HS-27A (cell line): ENCODE data around the gene AOAH.
"Not testable (repeated sequence)": the region's sequence is repeated elsewhere in the genome, so short reads cannot be mapped to it uniquely, and the experiment has no call there.

ENCODE experiments used
- DNase-seq: peaks from one replicate; pipeline ENCODE4 v3.0.0-alpha.2; 2012; ENCODE audit warnings: low read depth, missing footprints

The AOAH gene

DNA sequence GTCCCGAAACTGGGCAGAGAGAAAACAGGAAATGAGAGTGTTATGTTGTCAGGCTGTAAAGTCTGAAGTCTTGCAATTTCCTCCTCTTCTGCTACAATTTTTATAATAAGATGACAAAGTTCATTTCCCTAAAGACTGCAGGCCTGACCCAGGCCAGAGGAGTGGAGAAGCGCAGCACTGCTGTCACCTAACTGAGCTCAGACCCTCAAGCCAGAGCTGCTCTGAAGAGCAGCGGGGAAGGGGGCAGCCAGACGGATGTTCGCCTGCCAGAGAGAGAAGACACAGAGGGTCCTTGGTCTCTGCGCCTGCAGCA lies 12.6 kb upstream of the AOAH start:
- no peak for DNase-seq

DNA sequence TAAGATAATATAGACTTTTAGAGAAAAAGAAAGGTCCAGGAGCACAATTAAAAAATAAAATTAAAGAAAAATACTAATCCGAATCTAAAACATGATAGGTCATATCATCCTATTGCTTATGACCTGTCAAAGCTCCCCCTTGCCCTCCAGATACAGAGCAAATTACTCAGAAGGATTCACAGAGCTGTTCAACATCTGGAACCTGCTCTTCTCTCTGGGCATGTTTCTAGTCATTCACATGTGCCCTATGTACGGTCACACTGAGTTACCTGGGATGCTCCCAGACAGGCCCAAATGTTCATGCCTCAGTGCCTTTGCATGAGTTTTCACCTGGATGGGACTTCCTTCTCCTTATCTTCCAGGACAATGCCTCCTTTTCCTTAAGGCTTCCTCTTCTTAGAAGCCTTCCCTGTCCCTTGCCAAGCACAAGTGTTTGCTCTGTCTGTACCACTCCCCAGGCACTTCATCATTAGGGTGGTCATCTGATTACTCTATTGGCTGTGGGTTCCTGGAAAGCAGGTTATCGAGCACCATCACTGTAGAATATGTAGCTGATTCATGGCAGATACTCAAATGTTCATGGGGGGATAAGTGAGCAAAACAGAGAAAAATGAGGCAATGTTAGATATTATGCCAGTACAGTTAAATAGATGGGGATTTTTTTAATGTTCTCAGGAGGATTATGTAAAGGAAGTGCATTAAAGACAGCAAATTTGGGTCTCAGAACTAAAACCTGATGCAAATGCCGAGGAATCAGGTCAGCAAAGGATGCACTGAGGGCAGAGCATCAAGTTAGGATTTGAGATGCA lies 12.0 kb upstream of the AOAH start:
- DNase-seq = no peak

DNA sequence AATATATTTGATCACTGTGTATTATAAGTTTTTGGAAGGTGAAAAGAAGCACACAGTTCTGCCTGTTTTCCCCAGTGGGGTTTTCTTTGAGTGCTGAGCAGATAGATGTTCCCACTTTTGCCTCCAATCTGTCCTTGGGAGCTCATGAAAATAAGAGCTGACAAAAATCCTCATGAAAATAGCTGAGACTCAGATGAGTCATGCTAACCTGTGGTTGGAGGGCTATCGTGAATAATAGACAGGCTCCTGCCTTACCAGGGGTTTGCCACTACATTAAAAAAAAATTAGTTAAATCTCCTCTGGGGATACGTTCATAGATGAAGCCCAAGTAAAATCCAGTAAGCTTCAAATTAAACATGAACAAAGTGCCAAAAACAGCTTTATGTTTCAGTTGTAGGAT lies 10.9 kb upstream of the AOAH start:
- DNase-seq = no peak

DNA sequence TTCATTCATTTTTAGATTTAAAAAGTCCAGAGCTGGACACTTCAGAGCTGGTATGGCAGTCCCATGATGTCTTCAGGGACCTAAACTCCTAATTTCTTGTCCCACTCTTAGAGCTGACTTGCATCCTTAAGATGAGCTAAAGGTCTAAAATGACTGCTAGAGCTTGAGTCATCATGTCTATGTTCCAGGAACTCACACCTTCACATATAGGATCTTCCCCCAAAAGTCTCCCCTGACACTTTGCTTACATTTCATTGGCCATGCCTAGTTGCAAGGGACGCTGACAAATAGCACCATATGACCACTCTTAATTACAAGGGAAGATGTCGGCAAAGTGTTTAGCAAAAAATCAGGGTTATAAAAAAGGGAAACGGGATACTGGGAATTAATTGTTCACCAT lies 10.4 kb upstream of the AOAH start:
- no peak for DNase-seq

DNA sequence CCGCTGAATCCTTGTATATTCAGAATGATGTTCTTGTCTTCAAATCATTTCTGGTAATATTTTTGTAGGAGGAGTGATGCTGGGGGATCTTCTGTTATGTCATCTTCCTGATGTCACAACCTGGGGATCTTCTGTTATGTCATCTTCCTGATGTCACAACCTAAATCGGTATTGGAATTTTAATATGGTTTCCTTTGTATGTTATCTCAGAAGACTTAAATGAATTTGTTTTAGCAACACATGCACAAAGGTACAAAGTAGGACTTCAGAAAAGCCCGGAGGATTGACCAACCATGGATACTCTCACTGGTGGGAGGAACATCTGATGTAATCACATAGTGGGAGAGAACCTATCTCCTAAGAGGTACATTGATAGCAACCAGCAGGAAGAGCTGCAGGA lies 9.1 kb upstream of the AOAH start:
- no peak for DNase-seq

DNA sequence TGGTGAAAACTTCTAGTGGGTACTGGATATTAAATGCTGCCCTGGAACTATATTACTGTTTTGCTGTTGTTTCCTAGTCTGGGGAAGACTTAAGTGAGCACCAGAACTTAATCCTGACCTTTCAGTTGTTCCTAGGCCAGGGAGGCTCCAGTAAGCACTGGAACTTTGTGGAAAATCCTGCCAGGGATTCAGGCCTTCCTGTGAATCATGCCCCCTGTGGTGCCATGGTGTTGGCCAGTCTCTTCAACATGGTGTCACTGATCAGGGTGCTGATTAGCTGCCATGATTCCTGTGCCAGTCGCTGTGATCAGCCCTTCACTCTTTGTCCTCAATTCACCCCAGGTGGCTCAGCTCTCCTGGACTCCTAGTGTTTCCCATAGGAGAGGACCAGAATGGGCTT lies 8.5 kb upstream of the AOAH start:
- DNase-seq = no peak

DNA sequence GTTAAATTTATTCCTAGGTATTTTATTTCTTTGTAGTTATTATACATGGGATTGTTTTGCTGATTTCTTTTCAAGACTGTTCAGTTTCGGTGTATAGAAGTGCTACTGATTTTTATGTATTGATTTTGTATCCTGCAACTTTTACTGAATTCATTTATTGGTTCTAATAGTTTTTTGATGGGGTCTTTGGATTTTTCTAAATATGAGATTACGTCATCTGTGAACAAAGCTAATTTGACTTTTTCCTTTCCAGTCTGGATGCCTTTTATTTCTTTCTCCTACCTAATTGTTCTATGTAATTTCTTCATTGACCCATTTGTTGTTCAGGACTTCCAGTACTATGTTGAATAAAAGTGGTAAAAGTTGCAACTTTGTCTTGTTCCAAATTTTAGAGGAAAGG lies 5.8 kb upstream of the AOAH start:
- no peak for DNase-seq

DNA sequence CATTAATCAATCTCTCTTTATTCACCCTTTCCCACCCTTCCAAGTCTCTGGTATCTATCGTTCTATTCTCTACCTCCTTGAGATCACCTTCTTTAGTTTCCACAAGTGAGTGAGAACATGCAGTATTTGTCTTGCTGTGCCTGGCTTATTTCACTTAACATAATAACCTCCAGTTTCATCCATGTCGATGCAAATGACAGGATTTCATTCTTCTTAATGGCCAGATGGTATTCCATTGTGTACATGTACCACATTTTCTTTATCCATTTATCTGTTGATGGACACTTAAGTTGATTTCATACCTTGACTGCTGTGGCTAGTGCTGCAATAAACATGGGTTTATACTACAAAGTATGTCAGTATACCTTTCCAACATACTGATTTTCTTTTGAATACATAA lies 3.8 kb upstream of the AOAH start:
- DNase-seq = no peak

DNA sequence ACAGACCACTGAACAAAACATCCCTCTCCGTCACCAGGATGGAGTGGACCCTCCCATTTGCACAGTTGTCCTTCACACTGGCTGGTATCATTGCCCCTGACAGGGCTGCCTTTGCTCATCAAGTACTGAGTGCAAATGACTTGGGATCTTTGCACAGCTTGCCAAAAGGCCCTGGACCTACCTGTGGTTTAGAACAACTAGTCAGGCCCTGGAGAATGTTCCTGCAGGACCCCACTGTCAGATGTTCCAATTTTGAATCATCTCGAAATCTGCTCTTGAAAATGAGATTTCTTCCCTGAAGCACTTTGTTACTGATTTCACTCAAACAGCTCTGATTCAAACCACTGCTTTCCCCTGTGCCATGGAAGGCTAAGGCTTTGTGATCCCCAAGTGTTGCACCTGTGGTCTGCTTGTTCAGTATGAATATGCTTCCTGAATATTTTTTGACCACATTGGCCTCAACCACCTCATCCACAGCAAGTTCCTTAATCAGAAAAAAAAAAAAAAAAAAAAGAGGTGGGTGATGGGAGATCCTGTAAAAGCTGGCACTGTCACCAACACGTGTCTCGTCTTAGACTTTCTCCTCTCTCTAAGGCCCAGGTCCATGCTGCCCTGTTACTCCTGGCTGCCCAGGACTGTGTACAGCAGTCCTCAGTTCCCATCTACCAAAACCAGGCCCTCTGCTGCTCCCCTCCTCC lies 2.7 kb upstream of the AOAH start:
- no peak for DNase-seq

DNA sequence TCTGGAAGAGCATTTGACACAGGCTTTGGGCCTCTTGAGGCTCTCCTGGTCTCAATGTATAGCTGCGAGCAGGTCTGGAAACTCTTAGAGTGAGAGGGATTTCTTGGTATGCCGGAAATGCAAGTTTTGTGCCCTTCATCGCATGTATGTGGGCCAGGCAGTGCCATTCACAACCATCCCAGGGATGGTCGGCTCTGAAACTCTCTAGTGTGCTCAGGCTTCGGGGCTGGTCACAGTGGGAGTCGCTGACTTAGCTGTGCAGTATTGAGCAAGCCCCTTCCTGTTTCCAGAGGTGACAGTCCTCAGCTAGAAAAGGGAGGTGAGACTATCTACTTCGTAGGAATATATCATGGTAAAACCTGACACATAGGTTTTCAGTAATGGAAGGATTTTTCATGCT lies 2.0 kb upstream of the AOAH start:
- no peak for DNase-seq

DNA sequence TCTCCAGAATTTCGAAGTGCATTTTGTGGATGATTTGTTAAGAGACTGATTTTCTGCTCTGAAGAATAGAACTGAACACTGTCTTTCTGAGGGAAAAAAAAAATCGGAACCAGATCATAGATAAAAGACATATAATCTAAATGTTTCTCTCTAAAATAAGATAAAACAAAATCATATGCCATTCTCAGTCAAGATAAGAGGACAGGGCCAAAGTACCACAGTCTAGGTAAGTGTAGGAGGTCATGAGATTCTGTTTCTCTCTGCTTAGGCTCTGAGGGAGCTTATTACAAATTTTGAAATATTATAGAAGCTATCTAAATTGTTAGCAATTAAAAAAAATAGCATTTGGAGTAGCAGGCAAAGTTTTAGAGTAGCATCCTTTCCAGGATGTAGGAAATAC lies 702 bp upstream of the AOAH start:
- no peak for DNase-seq

DNA sequence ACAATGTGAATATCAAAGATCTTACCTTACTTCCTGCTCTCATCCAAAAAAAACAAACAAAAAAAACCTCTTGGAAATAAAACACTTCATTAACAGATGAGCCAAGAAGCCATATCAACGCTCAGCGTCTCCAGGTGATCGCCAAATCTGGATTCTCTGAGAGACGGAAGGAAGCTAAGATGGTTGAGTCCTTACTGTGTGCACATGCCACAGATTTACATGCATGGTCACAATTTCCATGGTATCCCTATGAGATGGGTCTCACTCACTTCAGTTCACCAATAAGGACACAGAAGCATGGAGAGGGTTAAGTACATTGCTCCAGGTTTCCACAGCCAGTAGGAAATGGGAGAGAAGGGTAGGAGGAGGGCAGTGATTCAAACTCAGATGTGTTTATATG lies 1.0 kb downstream of the AOAH start:
- DNase-seq = no peak

DNA sequence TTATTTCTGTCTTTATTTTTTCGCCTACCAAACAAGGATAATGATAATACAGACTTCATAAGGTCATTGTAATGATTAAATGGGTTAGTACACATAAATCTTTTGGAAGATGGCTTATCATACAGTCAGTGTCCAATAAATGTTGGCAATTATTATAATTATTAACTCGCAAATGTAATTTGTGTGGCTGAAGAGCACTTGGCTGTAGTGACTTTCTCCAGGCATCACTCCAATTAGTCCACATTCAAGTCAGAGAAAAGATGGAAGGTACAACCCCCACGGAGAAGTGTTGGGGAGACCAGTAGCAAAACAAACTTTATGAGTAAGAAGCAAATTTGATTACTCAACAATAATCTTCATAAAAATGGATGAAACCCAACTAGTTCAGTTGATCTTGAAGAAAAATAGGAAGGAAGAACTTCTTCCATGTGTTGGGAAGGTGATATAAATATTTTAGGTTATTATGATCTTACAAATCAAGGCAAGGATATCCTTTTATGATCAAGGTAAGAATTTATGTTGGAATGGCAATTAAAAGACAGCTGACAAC lies 5.1 kb downstream of the AOAH start:
- no peak for DNase-seq

DNA sequence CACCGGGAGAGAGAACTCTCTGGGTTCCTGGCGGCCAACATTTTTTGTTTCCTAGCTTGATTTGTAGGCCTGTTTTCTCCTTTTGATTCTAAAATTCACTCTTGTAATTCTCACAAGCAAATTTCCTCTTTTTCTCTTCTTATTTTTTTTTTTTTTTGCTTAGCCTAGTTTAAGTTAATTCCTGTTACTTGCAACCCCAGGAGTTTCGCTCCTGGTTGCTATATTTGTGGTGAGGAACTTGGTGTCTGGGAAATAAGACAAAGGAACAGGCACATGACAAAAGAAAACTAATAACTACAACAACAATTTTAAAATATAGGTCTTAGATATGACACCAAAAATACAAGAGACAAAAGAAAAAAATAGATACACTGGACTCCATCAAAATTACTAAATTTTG lies 6.7 kb downstream of the AOAH start:
- DNase-seq = no peak

DNA sequence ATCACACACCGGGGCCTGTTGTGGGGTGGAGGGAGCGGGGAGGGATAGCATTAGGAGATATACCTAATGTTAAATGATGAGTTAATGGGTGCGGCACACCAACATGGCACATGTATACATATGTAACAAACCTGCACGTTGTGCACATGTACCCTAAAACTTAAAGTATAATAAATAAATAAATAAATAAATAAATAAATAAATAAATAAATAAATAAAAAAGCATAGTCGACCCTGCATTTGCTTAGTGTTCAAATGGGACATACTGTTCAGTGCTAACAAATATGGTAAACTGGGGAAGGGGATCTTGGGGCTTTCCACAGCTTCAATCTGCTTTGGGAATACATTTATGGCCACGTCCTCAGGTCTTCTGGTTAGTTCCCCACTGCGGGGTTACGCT lies 7.5 kb downstream of the AOAH start:
- DNase-seq = not testable (repeated sequence)

DNA sequence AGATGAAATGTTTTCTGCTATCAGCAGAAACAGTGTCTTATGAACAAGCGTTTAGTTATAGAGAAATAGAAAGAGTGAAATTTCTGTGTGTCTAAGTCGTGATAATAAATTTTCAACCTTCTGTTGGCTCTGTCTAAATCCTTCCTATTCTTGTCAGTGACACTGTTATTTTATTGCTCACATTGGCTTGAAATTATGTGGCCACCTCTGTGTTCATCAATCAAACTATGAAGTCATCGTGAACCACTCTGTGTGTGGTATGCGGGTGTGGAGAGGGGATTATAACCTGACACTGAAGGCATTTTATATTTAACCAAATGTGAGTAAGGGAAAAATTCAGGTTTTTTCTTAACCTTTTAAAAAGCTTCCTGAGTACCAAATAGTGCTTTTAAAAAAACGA lies 12.3 kb downstream of the AOAH start:
- DNase-seq = no peak

DNA sequence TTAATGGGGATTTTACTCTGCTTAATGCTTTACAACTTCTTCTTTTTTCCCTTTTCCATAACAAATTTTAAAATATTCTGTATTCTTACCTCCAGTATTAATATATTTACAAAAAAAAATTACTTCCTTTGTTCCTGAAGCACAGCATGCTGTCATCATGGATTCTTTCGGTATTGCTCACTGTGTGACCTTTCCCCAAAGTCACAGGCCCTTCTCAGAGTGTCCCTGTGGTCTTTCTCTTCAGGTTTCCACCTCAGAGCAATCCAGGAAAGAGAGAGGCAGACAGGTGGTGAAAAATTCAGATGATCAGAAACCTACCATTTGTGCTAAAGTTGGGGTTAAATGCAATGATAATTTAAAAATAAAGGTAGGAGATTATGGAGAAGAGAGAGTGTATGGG lies 13.0 kb downstream of the AOAH start:
- no peak for DNase-seq

DNA sequence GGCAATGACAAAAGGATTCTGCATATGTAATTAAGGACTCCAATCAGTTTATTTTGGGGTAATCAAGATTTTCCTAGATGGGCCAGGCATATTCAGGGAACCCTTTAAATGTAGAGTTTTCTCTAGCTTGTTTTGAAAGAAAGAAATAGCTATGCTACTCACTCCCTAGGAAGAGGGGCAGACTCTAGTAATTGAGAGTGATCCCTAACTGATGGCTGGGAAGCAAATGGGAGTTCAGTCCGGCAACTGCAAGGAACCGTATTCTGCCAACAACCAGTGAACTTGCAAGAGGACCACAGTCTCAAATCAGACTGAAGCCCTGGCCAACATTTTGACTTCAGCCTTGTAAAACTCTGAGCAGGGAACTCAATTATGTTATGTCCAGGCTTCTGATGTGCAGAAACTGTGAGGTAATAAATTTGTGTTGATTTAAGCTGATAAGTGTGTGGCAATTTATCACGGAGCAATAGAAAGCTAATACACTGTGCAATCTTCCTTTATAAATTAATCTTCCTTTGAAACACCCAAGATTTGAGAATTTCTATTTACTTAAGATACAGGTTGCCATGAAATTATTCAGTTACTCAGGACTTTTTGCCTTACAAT lies 14.0 kb downstream of the AOAH start:
- DNase-seq = no peak

DNA sequence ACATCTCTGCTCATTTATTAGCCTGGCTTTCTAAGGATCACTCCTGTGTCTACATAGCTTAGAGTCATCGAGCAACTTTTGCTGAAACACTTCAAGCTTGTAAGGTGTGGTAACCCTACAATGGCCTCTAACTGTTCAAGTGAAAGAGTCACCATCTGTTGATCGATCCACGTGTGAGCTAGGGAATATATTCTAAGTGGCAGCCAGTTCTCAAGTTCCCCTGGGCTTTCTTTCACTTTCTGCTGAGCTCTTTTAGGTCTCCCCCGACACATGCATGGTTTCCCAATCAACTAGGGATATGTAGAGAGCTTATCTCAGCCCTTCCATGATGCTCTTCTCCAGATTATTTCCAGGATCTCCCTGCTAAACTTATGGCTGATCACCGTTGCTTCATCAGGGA lies 15.5 kb downstream of the AOAH start:
- no peak for DNase-seq

DNA sequence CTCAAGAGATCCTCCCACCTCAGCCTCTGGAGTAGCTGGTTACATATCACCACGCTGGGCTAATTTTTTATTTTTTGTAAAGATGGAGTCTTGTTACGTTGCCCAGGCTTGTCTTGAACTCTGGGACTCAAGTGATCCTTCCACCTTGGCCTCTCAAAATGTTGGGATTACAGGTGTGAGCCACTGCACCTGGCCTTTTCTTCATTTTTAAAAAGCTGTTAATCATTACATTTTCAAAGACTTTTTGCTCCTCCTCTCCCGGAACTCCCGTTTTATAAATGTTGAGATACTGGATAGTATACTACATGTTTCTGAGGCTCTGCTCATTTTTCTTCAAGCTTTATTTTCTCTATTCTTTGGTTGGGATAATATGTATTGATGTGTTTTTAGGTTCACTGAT lies 16.4 kb downstream of the AOAH start:
- no peak for DNase-seq

DNA sequence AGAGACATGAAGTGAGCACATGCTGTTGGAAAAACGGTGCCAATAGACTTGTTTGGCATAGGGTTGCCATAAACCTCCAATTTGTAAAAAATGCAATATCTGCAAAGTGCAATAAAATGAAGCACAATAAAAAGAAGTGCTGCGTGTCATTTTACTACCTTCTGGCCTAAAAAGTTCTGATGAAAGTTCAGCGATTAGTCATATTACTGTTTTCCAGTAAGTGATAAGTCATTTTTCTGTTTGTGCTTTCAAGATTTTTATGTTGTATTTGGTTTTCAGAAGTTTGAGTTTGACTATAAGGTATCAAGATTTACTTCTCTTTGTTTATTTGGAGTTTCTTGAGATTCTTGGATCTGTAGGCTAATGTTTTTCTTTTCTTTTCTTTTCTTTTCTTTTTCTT lies 16.8 kb downstream of the AOAH start:
- DNase-seq = no peak

DNA sequence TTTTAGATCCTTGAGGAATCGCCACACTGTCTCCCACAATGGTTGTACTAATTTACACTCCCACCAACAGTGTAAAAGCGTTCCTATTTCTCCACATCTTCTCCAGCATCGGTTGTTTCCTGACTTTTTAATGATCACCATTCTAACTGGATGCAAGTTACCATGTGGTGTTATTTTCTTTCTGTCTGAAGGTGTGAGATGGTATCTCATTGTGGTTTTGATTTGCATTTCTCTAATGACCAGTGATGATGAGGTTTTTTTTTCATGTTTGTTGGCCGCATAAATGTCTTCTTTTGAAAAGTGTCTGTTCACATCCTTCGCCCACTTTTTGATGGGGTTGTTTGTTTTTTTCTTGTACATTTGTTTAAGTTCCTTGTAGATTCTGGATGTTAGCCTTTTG lies 20.4 kb downstream of the AOAH start:
- DNase-seq = not testable (repeated sequence)

DNA sequence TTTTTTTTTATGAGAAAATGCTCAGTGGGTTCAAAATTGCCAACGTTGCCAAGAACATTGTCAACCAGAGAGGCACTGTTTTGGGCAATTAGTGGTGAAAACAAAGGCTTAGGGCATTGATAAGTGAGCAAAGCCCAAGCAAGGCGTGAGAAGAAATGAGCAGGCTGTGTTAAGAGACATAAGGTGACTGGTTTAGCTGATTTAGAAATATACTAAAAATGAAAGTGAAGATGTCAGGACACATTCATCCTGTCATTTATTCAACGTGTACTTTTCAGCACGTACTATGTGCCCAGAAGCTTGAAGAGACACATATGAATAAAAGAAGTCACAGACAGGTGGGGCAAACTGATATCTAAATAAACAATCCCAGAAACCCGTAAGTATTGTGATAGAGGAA lies 31.8 kb downstream of the AOAH start:
- DNase-seq = no peak
